Mesendoderm (in vitro differentiated cells): ENCODE results near the gene MS4A6E.
"Not testable (repeated sequence)": the region's sequence is repeated elsewhere in the genome, so short reads cannot be mapped to it uniquely, and the experiment has no call there.

Source experiments
- DNase-seq: peaks from one replicate; pipeline ENCODE4 v3.0.0; 2013
- H2AK5ac ChIP-seq: 2 replicates; pipeline ENCODE4 v1.6.1; 2013; ENCODE audit warnings: low read length, inconsistent platforms
- H2BK120ac ChIP-seq: 2 replicates; pipeline ENCODE4 v1.6.1; 2013; ENCODE audit warnings: low read depth, mild to moderate bottlenecking, low read length, moderate library complexity, mixed read lengths
- H2BK15ac ChIP-seq: replicated peaks from 2 replicates; pipeline ENCODE4 v1.6.1; 2013; ENCODE audit warnings: low read depth, mild to moderate bottlenecking, moderate library complexity
- H2BK5ac ChIP-seq: 2 replicates; pipeline ENCODE4 v1.6.1; 2013; ENCODE audit warnings: low read length, inconsistent platforms
- H3K18ac ChIP-seq: 2 replicates; pipeline ENCODE4 v1.6.1; 2013; ENCODE audit warnings: mild to moderate bottlenecking, low read length, mixed read lengths
- H3K23ac ChIP-seq: one replicate; pipeline ENCODE4 v1.6.1; 2013; ENCODE audit warnings: low read length
- H3K27ac ChIP-seq: 2 replicates; pipeline ENCODE4 v1.5.1; 2013; ENCODE audit warnings: low read depth, mild to moderate bottlenecking, inconsistent platforms, low read length, moderate library complexity
- H3K27me3 ChIP-seq: 2 replicates; pipeline ENCODE4 v1.6.1; 2013; ENCODE audit warnings: low read length, control low read depth, mild to moderate bottlenecking, inconsistent platforms; ENCODE audit not compliant: insufficient read depth, poor library complexity
- H3K36me3 ChIP-seq: 2 replicates; pipeline ENCODE4 v1.6.1; 2013; ENCODE audit warnings: low read length, inconsistent platforms; ENCODE audit not compliant: control insufficient read depth, insufficient read depth
- H3K4ac ChIP-seq: one replicate; pipeline ENCODE4 v1.6.1; 2013; ENCODE audit warnings: low read depth, mild to moderate bottlenecking, low read length, moderate library complexity
- H3K4me1 ChIP-seq: 2 replicates; pipeline ENCODE4 v1.6.1; 2013; ENCODE audit warnings: low read depth, low read length, inconsistent platforms; ENCODE audit not compliant: control insufficient read depth
- H3K4me2 ChIP-seq: 2 replicates; pipeline ENCODE4 v1.6.1; 2013; ENCODE audit warnings: low read length
- H3K4me3 ChIP-seq: 2 replicates; pipeline ENCODE4 v1.5.1; 2013; ENCODE audit warnings: mild to moderate bottlenecking, low read length
- H3K56ac ChIP-seq: one replicate; pipeline ENCODE4 v1.6.1; 2013; ENCODE audit warnings: low read length
- H3K79me1 ChIP-seq: 2 replicates; pipeline ENCODE4 v1.6.1; 2013; ENCODE audit warnings: low read length, inconsistent platforms
- H3K79me2 ChIP-seq: 2 replicates; pipeline ENCODE4 v1.6.1; 2013; ENCODE audit warnings: mild to moderate bottlenecking, low read length; ENCODE audit not compliant: control insufficient read depth, insufficient read depth
- H3K9ac ChIP-seq: 2 replicates; pipeline ENCODE4 v1.6.1; 2013; ENCODE audit warnings: low read length, inconsistent platforms
- H4K5ac ChIP-seq: one replicate; pipeline ENCODE4 v1.6.1; 2013; ENCODE audit warnings: low read length
- H4K8ac ChIP-seq: one replicate; pipeline ENCODE4 v1.6.1; 2013; ENCODE audit warnings: low read depth, mild to moderate bottlenecking, control low read depth, low read length, moderate library complexity
- WGBS: extraction: QIAGEN DNeasy Blood & Tissue Kit; methylation state at CpG from one replicate; pipeline ENCODE4 v1.1.7; 2013; ENCODE audit warnings: low lambda C conversion rate, missing lambda C conversion rate; ENCODE audit not compliant: insufficient coverage; ENCODE audit errors: extremely low coverage; 5-methylcytosine and 5-hydroxymethylcytosine counted together

MS4A6E gene

GRCh38 chr11:60363542-60364470, 36.8 kb downstream of the MS4A6E start:
- no peak overlapping the region for H3K9ac ChIP-seq
- no peaks in the 10 kb centered on the region for H3K4me1 ChIP-seq
- no peak overlapping the region for H3K4me2 ChIP-seq
- no peak overlapping the region for H4K5ac ChIP-seq
- H2AK5ac ChIP-seq, result no peak overlapping the region
- no peak overlapping the region for H3K4ac ChIP-seq
- no peak overlapping the region for H2BK5ac ChIP-seq
- H3K27me3 ChIP-seq, result no peaks in the 10 kb centered on the region
- H3K18ac ChIP-seq, result no peak overlapping the region
- no peaks in the 10 kb centered on the region for H3K79me1 ChIP-seq
- no peak overlapping the region for H3K23ac ChIP-seq
- H3K4me3 ChIP-seq, result no peak overlapping the region
- no peaks in the 10 kb centered on the region for H3K79me2 ChIP-seq
- H3K27ac ChIP-seq, result no peak overlapping the region
- no peaks in the 10 kb centered on the region for H3K36me3 ChIP-seq
- H2BK15ac ChIP-seq, result no peak overlapping the region
- no peak overlapping the region for H3K56ac ChIP-seq
- DNase-seq, result peak; percentile 76
- no peak overlapping the region for H2BK120ac ChIP-seq
- WGBS, result no CpG with 5 or more reads among the region's 7 CpGs
- H4K8ac ChIP-seq, result no peak overlapping the region

- H3K23ac ChIP-seq, H2AK5ac ChIP-seq, H3K4me1 ChIP-seq, H4K8ac ChIP-seq, H3K9ac ChIP-seq, H4K5ac ChIP-seq, H3K4ac ChIP-seq, H2BK5ac ChIP-seq, H3K4me2 ChIP-seq, H2BK120ac ChIP-seq, H3K27me3 ChIP-seq, H3K79me2 ChIP-seq, H2BK15ac ChIP-seq, H3K27ac ChIP-seq, H3K56ac ChIP-seq, H3K79me1 ChIP-seq, DNase-seq, H3K18ac ChIP-seq, H3K36me3 ChIP-seq, H3K4me3 ChIP-seq: not testable (repeated sequence)
- 100% methylated on average over 1 of the region's 15 CpGs for WGBS
These were observed 39.3 kb downstream of the MS4A6E start for GRCh38 chr11:60366262-60366904.

GRCh38 chr11:60367009-60367408, 40.0 kb downstream of the MS4A6E start:
- no peak overlapping the region for H3K56ac ChIP-seq
- H3K27me3 ChIP-seq, result no peaks in the 10 kb centered on the region
- H4K8ac ChIP-seq, result no peak overlapping the region
- no peak overlapping the region for H3K18ac ChIP-seq
- no peak overlapping the region for H3K4ac ChIP-seq
- no CpG with 5 or more reads among the region's 2 CpGs for WGBS
- no peak overlapping the region for H2BK15ac ChIP-seq
- H3K36me3 ChIP-seq, result no peaks in the 10 kb centered on the region
- no peak for DNase-seq
- no peak overlapping the region for H2BK5ac ChIP-seq
- H3K4me1 ChIP-seq, result no peaks in the 10 kb centered on the region
- no peak overlapping the region for H3K9ac ChIP-seq
- H3K79me2 ChIP-seq, result no peaks in the 10 kb centered on the region
- no peak overlapping the region for H2BK120ac ChIP-seq
- no peak overlapping the region for H3K4me3 ChIP-seq
- H2AK5ac ChIP-seq, result no peak overlapping the region
- H4K5ac ChIP-seq, result no peak overlapping the region
- H3K23ac ChIP-seq, result no peak overlapping the region
- H3K79me1 ChIP-seq, result no peaks in the 10 kb centered on the region
- no peak overlapping the region for H3K4me2 ChIP-seq
- H3K27ac ChIP-seq, result no peak overlapping the region

- H3K56ac ChIP-seq, result no peak overlapping the region
- no peak overlapping the region for H3K4ac ChIP-seq
- no CpG with 5 or more reads among the region's 19 CpGs for WGBS
- no peak overlapping the region for H2BK120ac ChIP-seq
- H3K4me3 ChIP-seq, result no peak overlapping the region
- no peaks in the 10 kb centered on the region for H3K36me3 ChIP-seq
- no peaks in the 10 kb centered on the region for H3K79me1 ChIP-seq
- H3K79me2 ChIP-seq, result no peaks in the 10 kb centered on the region
- no peak overlapping the region for H2BK15ac ChIP-seq
- H4K8ac ChIP-seq, result no peak overlapping the region
- no peak for DNase-seq
- H3K27me3 ChIP-seq, result no peaks in the 10 kb centered on the region
- H4K5ac ChIP-seq, result no peak overlapping the region
- H3K18ac ChIP-seq, result no peak overlapping the region
- H3K9ac ChIP-seq, result no peak overlapping the region
- H2BK5ac ChIP-seq, result no peak overlapping the region
- no peaks in the 10 kb centered on the region for H3K4me1 ChIP-seq
- no peak overlapping the region for H3K4me2 ChIP-seq
- no peak overlapping the region for H2AK5ac ChIP-seq
- H3K27ac ChIP-seq, result no peak overlapping the region
- H3K23ac ChIP-seq, result no peak overlapping the region
These were observed 40.8 kb downstream of the MS4A6E start for GRCh38 chr11:60367896-60368295.

GRCh38 chr11:60370252-60370810, 43.3 kb downstream of the MS4A6E start:
- Histone ChIP-seq H3K9ac (no peak overlapping the region), H3K4me3 (no peak overlapping the region), H2BK5ac (no peak overlapping the region), H3K56ac (no peak overlapping the region), H3K27me3 (no peaks in the 10 kb centered on the region), H3K27ac (no peak overlapping the region), H4K5ac (no peak overlapping the region), H3K4me2 (no peak overlapping the region), H2BK15ac (no peak overlapping the region), H3K4ac (no peak overlapping the region), H3K36me3 (no peaks in the 10 kb centered on the region), H3K79me2 (no peaks in the 10 kb centered on the region), H2BK120ac (no peak overlapping the region), H3K4me1 (no peaks in the 10 kb centered on the region), H3K23ac (no peak overlapping the region), H4K8ac (no peak overlapping the region), H3K79me1 (no peaks in the 10 kb centered on the region), H3K18ac (no peak overlapping the region), H2AK5ac (no peak overlapping the region)
- no peak for DNase-seq
- WGBS, result no CpG with 5 or more reads among the region's 2 CpGs
